KBM-7 (cell line): Measurements from ENCODE around the gene NELFB.

Experiments used
- DNase-seq: peaks from one replicate; pipeline ENCODE4 v3.0.0-alpha.2; 2015
- in situ Hi-C: fragments of 300-500 bp; cut with MboI; formaldehyde crosslinking; loops from 2 replicates; pipeline ENCODE4 v1.14.3; 2020; ENCODE audit warnings: low sequenced_read_pairs, low pct_unique_long_range_greater_than_20kb, mixed read lengths

Gene NELFB

DNA sequence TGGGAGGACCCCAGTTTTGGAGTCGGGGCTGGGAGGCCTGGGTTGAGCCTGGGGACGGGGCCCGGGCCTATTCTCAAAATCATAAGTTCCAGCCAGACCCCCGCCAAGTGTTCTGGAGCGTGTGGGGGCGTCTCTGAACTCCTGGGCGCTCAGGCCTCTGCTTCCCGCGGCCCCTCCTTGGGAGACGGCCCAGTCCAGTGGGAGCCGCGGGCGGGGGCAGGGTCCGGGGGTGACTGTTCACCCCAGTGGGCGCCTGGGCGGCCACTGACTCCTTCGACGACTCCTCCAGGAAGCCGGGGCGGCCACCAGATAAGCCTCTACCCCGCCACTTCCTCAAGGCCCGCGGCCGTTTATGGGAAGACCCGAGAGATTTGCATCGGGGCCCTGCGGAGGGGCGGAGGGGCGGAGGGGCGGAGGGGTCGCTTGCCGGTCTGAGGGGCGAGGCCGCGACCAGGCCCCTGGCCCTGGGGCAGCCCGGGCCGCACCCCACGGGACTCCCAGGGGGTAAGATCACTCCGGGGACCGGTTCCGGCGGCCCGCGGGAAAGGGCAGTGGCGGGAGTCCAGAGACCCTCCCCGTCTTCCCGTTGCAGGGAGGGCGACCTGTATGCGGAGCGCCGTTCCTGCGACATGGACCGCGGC lies 23.1 kb downstream of the NELFB start:
- in situ Hi-C loops, result no loop called here
- DNase-seq, result no peak

DNA sequence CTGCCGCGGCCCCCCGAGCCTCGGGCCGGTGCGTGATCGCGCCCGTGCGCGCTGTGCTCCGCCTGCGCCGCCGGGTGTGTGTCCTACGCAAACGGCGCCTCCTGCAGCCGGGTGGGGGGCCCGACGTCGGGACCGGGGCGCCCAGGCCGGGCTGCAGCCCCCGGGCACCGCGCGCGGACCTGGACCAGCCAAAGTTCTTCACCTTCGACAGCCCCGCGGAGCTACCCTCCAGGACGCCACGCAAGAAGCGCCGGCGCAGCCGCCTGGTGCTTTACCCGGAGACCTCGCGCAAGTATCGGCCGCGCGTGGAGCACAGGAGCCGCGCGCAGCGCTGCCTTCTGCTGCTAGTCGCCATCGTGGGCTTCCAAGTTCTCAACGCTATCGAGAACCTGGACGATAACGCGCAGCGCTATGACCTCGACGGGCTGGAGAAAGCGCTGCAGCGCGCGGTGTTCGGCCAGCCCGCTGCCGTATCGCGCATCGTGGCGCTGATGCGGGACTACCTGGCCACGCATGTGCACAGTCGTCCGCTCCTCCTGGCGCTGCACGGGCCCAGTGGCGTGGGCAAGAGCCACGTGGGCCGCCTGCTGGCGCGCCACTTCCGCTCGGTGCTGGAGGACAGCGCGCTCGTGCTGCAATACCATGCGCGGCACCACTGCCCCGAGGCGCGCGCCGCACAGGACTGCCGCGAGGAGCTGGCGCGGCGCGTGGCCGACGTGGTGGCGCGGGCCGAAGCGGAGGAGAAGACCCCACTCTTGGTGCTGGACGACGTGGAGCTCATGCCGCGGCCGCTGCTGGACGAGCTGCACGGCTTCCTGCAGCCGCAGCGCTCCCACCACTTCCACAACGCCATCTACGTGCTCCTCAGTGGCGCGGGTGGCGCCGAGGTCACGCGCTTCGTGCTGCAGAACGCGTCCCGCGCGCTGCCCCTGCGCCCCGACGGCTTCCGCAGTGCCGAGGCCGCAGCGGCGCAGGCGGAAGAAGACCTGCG lies 23.9 kb downstream of the NELFB start:
- in situ Hi-C loops, result no loop called here
- DNase-seq, result no peak

DNA sequence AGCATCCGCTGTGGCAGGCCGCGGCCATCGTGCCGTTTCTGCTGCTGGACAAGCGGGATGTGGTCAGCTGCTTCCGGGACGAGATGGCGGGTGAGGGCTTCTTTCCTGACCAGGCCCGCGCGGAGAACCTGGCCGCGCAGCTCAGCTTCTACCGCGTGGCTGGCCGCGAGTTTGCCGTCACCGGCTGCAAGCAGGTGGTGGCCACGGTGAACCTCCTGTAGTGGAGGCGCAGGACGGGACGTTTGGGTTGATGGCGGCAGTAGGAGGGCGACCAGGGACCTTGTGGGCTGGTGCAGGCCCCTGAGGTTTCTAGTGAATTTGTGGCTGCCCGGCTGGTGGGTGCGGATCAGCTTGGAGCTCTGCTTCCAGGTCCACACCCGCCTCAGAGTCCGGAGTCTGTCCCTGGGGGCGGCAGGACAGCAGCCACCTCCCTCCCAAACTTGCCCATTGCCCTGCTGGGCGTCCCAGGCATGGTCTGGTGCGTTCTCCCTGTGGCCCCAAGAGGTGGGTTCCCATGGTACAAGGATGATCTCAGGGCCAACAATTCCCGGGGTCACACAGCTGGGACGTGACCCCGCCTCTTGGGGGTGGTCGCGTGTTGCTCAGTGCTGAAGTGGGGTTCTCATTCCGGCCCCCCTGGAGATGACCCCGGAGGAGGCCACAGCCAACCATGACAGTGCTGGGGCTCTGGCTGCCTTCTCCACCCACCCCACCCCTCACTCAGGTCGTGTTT lies 24.8 kb downstream of the NELFB start:
- in situ Hi-C loops, result no loop called here

DNA sequence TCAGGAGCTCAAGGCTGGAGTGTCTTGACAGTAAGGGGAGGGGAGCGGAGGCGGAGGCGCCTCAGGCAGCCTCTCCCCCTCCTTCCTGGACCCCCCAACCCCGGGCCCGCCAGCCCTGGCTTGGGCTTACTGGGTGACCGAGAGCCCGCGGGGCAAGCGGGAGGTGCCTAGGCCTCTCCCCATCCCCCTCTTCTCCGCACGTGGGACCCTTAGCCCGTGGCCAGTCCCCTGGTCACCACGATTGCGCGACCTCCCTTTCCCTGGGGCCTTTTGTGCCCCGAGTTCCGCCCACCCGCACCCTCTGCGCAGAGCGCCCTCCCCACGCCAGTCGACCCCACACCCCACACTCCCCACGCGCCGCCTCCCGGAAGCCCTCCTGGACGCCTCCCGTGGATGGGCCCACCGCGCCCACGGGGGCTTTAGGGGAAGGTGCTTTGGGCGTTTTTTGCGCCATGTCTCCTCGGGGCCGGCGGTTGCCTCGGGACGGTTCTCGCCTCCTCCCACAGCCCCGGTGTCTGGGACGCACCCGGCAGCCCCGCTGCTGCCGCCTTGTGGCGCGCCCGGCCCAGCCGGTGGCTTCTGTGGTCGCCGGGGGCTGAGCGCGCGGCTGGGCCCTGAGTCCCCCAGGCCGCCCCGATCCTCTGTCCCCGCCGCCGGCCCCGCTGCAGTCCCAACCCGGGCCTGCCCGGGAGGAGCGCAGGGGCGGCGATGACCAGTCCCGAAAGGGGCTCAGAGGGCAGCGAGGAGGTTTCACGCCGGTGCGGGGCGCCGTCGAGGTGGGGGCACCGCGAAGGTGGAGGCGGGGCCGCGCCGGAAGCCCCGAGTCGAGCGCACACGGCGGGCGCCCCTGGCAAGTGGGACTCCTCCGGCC lies 25.6 kb downstream of the NELFB start:
- DNase-seq, result no peak

More for the DNA sequence above, 24.8 kb downstream of the NELFB start:
- no peak for DNase-seq

DNA sequence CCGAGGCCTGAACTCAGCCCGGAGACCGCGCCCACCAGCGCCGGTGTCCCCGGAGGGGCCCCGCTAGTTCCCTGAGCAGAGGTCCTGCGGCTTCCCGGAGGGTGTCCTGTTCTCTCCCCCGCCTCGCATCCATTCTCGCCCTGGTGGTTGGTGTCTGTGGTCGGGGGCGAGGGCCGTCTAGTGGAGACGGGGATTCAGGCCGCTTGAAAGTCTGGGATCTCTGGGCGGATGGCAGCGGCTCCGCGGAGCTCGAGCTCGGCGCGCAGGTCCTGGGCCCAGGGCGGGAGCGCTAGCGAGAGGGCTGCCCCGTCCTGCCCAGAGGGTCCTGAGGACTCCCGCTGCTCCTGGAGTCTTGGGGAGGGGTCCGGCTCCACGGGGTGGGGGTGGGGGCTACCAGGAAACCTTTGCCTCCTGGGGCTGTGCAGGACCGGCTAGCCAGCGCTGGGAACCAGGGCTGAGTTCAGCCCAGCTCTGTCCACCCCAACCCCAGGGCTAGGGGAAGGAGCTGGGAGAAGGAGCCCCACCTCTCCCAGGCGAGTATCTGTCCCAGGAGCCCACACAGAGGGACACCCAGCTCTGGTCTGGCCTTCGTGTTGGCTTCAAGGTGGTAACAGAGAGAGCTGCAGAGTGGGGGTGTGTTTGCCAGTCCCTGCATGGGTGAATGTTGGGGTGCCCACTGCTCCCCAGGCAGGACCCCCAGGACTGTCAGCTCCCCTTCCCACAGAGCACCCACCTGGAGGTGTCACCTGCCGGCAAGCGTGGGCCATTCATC lies 26.4 kb downstream of the NELFB start:
- in situ Hi-C loops, result no loop called here
- no peak for DNase-seq

More for the DNA sequence above, 25.6 kb downstream of the NELFB start:
- in situ Hi-C loops, result no loop called here

DNA sequence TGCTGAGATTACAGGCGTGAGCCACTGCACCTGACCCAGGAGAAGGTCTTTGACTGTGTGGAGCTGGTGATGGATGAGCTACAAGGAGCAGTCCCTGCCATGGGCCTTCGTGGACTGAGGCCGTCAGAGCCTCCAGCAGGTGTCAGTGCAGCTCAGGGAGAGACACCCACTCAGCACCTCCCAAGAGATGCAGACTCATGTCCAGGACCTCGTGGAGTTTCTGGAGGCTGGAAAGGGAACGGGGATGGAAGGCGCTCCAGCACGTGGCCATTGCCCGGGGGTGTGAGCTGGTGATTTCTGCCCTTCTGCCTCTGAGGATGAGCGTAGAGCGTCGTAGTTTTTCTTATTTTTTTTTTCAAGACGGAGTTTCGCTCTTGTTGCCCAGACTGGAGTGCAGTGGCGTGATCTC lies 31.9 kb downstream of the NELFB start:
- DNase-seq, result peak; percentile 83
- in situ Hi-C loops, result no loop called here

DNA sequence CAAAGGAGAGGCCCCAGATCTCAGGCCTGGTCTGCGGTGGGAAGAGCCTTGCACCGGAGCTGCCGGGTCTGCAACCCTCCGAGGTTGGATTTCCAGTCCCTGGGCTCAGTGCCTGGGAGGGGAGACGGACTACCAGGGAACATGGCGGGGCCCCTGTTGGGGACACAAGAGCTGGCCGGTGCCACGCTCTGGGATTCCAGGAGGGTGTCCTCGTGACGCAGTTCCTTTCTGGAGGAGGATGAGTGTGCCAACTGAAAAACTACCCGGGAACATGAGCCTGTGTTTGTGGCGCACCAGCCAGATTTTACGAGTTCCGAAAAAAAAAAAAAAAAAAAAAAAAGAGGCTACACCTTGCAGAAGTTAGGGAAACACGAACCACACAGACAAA lies 38.0 kb downstream of the NELFB start:
- no peak for DNase-seq
- in situ Hi-C loops, result loop anchor here (10.0 kb wide), 1 partner anchor 112 kb away; no protein-coding TSS in a partner anchor

DNA sequence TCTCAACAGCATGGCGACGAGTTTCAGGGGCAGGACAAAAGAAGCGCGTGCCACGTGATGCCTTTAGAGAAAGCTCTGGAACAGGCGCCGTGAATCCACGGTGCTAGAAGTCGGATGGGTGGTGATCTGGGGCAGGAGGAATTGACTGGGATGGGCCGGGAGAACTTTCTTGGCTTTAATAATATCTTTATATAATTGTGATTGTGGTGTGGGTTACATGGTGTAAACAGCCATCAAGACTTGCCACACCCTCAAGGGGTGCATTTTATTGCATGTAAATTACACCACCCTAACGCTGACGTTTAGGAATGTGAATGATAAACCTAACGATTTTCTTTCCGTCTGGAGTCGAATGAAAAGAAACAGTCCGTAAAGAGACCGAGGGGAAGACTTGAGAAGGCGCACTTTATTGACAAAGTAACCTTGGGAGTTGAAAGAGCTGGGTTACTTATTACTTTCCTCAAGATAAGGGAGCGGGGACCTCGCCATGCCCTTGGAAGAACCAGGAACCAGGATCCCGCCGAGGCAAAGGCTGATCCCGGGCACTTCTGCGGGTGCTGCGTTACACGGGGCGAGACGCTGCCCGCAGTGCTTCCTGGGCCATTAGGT lies 38.5 kb downstream of the NELFB start:
- in situ Hi-C loops, result loop anchor here (10.0 kb wide), 1 partner anchor 111 kb away; no protein-coding TSS in a partner anchor
- DNase-seq, result no peak

DNA sequence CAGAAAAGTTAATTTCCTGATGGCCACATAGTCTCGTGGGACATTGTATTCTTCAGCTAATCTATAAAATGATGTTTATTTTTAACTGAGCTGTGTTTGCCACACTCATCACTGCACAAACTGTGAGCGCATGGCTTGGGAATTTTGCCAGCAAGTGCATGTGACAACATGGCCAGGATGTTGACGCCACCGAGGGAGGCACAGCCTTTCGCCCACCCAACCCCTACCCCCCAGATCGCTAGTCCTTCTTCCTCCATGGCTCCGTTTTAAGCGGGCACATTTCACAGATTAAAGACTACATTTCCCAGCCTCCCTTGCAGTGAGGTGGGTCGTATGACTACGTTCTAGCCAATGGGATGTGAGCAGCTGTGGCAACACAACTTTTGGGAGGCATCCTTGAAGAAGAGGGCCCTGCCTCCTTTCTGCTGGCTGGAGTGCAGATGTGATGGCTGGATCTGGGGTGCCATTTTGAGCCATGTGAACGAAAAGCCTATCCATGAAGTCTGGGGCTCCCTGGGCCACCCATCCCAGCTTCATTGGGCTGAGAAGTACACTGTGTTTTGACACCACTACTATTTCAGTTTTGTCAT lies 39.1 kb downstream of the NELFB start:
- DNase-seq, result peak; percentile 63
- in situ Hi-C loops, result loop anchor here (10.0 kb wide), 1 partner anchor 111 kb away; no protein-coding TSS in a partner anchor

DNA sequence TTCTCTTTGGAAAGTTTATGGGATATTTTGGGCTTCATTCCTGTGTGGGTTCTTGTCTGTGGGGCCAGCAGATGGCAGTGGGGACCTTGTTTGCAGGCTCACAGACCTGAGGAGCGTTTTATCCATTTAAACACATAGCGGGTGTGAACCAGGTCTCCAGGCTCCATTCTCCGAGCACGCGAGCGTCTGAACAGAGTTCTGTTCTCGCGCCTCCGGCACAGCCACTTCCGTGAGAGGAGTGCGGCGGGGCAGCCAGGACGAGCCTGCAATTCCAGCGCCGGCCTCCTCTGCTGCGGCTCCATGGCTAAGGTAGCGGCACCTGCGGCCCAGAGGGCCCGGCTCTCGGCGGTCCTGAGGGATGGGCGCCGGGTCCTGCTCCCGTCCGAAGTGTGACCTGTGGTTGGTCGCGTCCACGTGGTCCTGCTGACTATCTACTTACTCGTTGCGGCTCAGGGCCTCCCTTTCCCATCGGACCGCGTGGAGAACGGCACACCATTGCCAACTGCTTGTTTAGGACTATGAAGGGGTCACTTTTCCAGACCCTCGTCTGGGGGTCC lies 39.6 kb downstream of the NELFB start:
- no peak for DNase-seq
- in situ Hi-C loops, result loop anchor here (10.0 kb wide), 1 partner anchor 110 kb away; no protein-coding TSS in a partner anchor

DNA sequence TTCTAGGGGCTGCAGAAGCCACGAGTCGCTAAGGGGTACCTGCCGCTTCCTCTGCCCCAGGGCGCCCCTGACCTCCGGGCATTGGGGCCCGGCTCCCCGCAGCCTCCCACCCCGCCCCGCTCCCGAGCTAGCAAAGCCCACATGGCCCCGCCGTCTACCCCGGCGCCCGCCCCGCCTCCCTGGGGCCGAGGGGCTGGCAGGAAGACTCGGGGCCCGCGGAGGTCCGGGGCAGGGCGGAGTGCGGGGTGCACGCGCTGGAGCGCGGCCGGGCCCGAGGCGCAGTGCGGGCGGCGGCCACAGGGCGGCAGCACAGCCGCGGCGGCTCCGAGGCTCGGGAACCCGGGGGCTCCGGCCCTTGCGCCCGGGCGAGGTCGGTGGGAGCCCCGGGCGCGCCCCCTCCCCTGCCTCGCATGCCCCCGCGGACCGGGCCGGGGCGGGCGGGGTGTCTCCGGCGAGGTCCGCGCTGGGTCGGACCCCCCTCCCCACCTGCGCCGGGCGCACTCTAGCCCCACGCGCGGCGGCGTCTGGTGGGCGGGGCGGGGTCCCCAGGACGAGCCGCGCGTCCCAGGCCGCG lies 40.2 kb downstream of the NELFB start:
- in situ Hi-C loops, result loop anchor here (10.0 kb wide), 1 partner anchor 109 kb away; no protein-coding TSS in a partner anchor
- peak; percentile 58 for DNase-seq

DNA sequence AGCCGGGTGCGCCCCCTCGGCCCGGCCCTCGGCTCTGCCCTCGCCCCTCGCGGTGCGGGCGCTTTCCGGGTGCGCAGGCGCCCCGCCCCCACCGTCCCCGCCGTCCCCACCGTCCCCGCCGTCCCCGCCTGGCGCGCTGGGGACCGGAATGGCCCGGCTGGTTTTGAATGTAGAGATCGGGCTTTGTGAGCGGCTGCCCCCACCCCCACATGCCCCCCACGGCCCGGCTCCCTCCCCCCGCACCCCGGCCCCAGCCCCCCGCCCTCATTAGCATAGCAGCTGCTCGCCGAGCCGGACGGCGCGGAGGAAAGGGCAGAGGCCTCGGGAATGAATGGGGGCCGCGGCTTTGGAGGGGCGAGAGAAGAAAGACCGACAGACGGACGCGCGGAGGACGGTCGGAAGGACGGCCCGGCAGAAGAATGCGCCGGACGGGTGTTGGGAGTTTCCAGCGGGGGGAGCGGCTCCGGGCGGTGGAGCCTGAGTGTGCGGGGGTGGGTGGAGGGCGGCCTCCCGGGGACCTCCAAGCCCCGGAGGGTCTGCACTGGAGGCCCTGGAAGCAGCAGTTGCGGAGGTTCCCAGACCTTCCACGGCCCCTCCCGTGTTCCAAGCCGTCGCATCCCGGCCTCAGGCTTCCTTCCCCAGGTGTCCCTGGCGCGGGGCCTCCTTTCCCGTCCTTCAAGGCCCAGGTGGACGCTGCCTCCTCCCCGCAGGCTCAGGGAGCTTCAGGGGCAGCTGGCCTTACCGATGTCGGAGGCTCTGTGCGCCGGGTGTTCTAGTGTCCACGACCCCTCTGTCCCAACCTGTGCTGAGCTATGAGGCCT lies 40.9 kb downstream of the NELFB start:
- in situ Hi-C loops, result loop anchor here (10.0 kb wide), 1 partner anchor 109 kb away; no protein-coding TSS in a partner anchor
- DNase-seq, result no peak

DNA sequence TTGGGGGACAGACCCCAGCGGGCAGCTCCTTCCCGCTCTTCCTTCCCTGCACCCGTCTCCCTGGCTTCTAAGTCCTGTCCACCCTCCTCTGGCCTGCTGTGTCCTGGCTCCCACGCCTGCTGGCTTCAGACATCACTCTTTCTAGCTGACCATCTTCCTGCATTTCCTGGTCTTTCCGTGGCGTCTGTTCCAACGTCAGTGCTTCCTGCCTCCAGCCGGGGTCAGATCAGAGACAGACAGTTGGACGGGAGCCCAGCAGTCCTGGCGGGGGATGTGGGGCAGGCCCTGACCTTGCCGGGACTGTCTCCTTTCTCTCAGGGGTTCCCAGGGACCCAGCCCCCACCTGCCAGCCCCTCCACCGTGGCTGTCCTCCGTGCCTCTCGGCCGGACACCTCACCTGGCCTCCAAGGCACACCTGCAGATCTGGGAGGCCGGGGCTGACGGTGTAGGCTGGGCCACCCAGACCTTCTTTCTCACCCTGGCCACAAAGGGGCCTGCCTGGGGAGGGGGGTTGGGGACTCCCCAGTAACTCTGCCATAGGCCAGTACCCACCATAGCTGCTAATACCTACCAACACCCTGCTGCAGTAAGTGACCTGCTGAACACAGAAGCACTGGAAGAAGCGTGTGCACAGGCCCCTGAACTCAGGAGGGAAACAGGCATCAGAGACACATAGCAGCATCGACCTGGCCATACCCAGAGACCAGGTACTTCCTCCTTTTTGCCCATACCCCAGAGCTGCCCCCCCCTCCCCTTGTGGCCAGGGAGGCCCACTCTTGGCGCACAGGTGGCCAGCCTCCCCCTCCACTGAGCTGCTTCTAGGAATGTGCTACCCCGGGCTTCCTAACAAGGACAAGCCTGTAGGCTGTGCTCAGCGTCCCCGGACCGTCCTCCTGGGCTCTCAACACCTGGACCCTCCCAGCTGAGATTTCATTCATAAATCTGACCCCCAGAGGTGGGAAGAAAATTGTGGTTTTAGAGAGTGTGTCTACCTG lies 41.8 kb downstream of the NELFB start:
- in situ Hi-C loops, result loop anchor here (10.0 kb wide), 1 partner anchor 108 kb away; no protein-coding TSS in a partner anchor
- DNase-seq, result peak; percentile 48

DNA sequence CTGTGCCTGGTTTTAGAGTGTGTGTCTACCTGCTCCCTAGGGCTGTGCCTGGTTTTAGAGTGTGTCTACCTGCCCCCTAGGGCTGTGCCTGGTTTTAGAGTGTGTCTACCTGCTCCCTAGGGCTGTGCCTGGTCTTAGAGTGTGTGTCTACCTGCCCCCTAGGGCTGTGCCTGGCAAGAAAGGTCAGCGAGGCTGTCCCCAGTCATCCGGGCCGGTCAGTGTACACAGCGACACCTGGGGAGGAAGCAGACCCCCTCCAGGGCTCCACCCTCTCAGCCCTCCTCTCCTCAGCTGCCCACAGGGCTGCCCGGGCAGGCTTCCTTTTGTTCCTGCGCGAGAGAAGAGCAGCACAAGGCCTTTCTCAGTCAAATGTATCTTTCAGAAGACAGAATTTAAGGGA lies 42.8 kb downstream of the NELFB start:
- no peak for DNase-seq
- in situ Hi-C loops, result loop anchor here (10.0 kb wide), 1 partner anchor 107 kb away; no protein-coding TSS in a partner anchor
